Ovary (tissue), 10 donors: Measurements from ENCODE around the gene SCG2. TPM values are rescaled to one million over a fixed set of nuclear protein-coding genes. Genes with fewer than 3 reads are reported as not detected.

Experiments used
- DNase-seq, 5 donors: peaks; one replicate each; pipeline ENCODE4 v3.0.0-alpha.2; 2019 to 2020
- H3K27ac ChIP-seq, 2 donors: fragments of 200-600 bp; one replicate each; pipeline versions ENCODE4 v1.5.1 to v1.8.0; 2019 to 2022
- H3K27me3 ChIP-seq: fragments of 200-600 bp; one replicate; pipeline ENCODE4 v1.8.0; 2022
- H3K36me3 ChIP-seq: fragments of 200-600 bp; sonication (generic); one replicate; pipeline ENCODE4 v1.5.1; 2019
- H3K4me1 ChIP-seq: one replicate; pipeline ENCODE4 v1.8.1; 2013; ENCODE audit warnings: mild to moderate bottlenecking, moderate library complexity; ENCODE audit not compliant: insufficient read depth
- H3K4me3 ChIP-seq: fragments of 200-600 bp; sonication (generic); one replicate; pipeline ENCODE4 v1.5.1; 2017
- H3K9me3 ChIP-seq, 2 donors: fragments of 200-600 bp in 1 of 2; sonication (generic) in 1 of 2; one replicate each; pipeline versions ENCODE4 v1.5.1 to v1.8.1; 2013 to 2019; ENCODE audit warnings: mild to moderate bottlenecking in 1 of 2, moderate library complexity in 1 of 2
- CTCF ChIP-seq, 3 donors: fragments of 450-650 bp in 2 of 3; fragments of 200-600 bp in 1 of 3; IDR thresholded peaks; one replicate each; pipeline versions ENCODE4 v1.5.1 to v1.8.0; 2016 to 2022; ENCODE audit warnings: antibody characterized with exemption in 3 of 3, mild to moderate bottlenecking in 1 of 3
- EP300 ChIP-seq: sonication (generic); formaldehyde crosslinking; IDR thresholded peaks from one replicate; pipeline ENCODE4 v1.6.1; 2017; ENCODE audit warnings: antibody characterized with exemption
- POLR2A ChIP-seq: fragments of 450-650 bp; IDR thresholded peaks from one replicate; pipeline ENCODE4 v1.6.1; 2017; ENCODE audit warnings: antibody characterized with exemption, mild to moderate bottlenecking, moderate library complexity
- WGBS, 3 donors: extraction: QIAGEN DNeasy Blood & Tissue Kit in 1 of 3; methylation state at CpG; one replicate each; pipeline versions ENCODE4 v1.1.5 to v1.1.7; 2013 to 2017; 5-methylcytosine and 5-hydroxymethylcytosine counted together
- intact Hi-C, 4 donors: fragments of 100-400 bp; cut with DNase I; formaldehyde crosslinking; loops; one replicate each; pipeline versions ENCODE4 v1.11.0 to v1.15.1; 2022 to 2023
- long read RNA-seq, 3 donors: library from polyadenylated mRNA in 2 of 3; unstranded in 2 of 3; transcript quantifications; one replicate each; pipeline ENCODE4 v2.0.0 and lab custom pipeline, GENCODE V29; 2021 to 2026
- polyA plus RNA-seq, 2 donors: library from polyadenylated mRNA; stranded (reverse); fragments of 200-250 nt in 1 of 2; fragments of 350-450 nt in 1 of 2; fragmentation: Illumina TruSeq in 1 of 2; extraction: RNeasy Lipid Tissue Mini Kit (QIAGEN cat#74804) in 1 of 2; gene quantifications; one replicate each; pipeline ENCODE4 v1.2.3, GENCODE V29; 2013 to 2014
- total RNA-seq, 7 donors: library from RNA; depleted of rRNA in 2 of 7; stranded (reverse); fragments of >200 nt in 2 of 7; fragmentation: NEBNext Ultra II Directional in 3 of 7; extraction: Animal tissue kit (Norgen Biotek cat#: 25700) in 3 of 7; gene quantifications; one replicate each; pipeline versions ENCODE4 v1.1.0 to v1.2.4, GENCODE V29; 2016 to 2023
- donor health status: DM: no; HTN: no; CAD: no; lungs with moderate emphysema.
- donor health status: DM: no; HTN: no; CAD: no.
- donor health status: Bipolar disorder and iron deficiency.
- donor health status: DM: yes; HTN: yes; CAD: no.
- donor health status: DM: no; HTN: no; CAD: no.
- donor health status: DM: yes; HTN: yes; CAD: no.

SCG2 gene
- total RNA-seq (1 to 10 TPM in 4 of 7 donors, under 1 TPM in 3; 0.18 to 6.3 (median 2.6) TPM), polyA plus RNA-seq (1 to 10 TPM; 2.0 to 3.6 TPM)
- long read RNA-seq, donor 1 = 0 reads
- long read RNA-seq, donor 2 = 0 reads
- long read RNA-seq, donor 3, partial matches to known transcripts = 0 of 2 reads
- long read RNA-seq, donor 3, other reads (novel, unspliced or antisense) = 0 of 2 reads

GRCh38 chr2:223601932-223602666 is at the start of gene SCG2:
SCG2 (minus strand) TSS chr2:223602361; CDS start chr2:223599282, 3,079 bp downstream.
- 5 to 7% (median 6%) methylated on average over 17 of the region's 17 CpGs for WGBS, 3 donors
- no peaks in the 10 kb centered on the region for H3K27me3 ChIP-seq
- peak; percentile 67 to 84 (median 81) for DNase-seq
- intact Hi-C loops = loop anchor here in 2 of 4 donors (10.0 kb wide), 1 partner anchor 627 kb away; no protein-coding TSS in a partner anchor
- no peaks in the 10 kb centered on the region for H3K36me3 ChIP-seq
- no peak within 1 kb of the TSS for H3K4me3 ChIP-seq
- no peaks in the 10 kb centered on the region for H3K9me3 ChIP-seq
- H3K4me1 ChIP-seq = no peaks in the 10 kb centered on the region
- H3K27ac ChIP-seq = no peak within 1 kb of the TSS
- peak in 2 of 3 donors; percentile 23 to 27 for TF ChIP-seq CTCF (IDR thresholded peaks at IDR 0.05)
- no peak for TF ChIP-seq EP300
- no peak for TF ChIP-seq POLR2A

- WGBS, 3 donors = 89 to 94% (median 91%) methylated on average over 8 of the region's 8 CpGs
- no peaks in the 10 kb centered on the region for H3K27me3 ChIP-seq
Measured at GRCh38 chr2:223649554-223650533, 47.7 kb upstream of the SCG2 start.

GRCh38 chr2:223648755-223649154 is 46.6 kb upstream of the SCG2 start:
- Histone ChIP-seq H3K9me3 (no peaks in the 10 kb centered on the region), H3K27me3 (no peaks in the 10 kb centered on the region), H3K4me3 (no peak overlapping the region), H3K27ac (no peak overlapping the region), H3K36me3 (no peaks in the 10 kb centered on the region), H3K4me1 (peaks cover 5% of the 10 kb centered on the region)
- no peak for TF ChIP-seq POLR2A
- TF ChIP-seq EP300 = no peak
- no peak for TF ChIP-seq CTCF (IDR thresholded peaks at IDR 0.05)
- DNase-seq = no peak
- intact Hi-C loops = no loop called here

More at GRCh38 chr2:223649554-223650533, 47.7 kb upstream of the SCG2 start:
- H3K9me3 ChIP-seq = no peaks in the 10 kb centered on the region
- no peak for DNase-seq
- intact Hi-C loops = no loop called here
- no peak overlapping the region for H3K27ac ChIP-seq
- no peak for TF ChIP-seq CTCF (IDR thresholded peaks at IDR 0.05)
- TF ChIP-seq EP300 = no peak
- no peak for TF ChIP-seq POLR2A
- H3K4me3 ChIP-seq = no peak overlapping the region
- no peaks in the 10 kb centered on the region for H3K36me3 ChIP-seq
- peaks cover 3% of the 10 kb centered on the region for H3K4me1 ChIP-seq

GRCh38 chr2:223647258-223647952 is 45.2 kb upstream of the SCG2 start:
- no peak overlapping the region for H3K4me3 ChIP-seq
- peaks cover 6% of the 10 kb centered on the region for H3K4me1 ChIP-seq
- H3K9me3 ChIP-seq = no peaks in the 10 kb centered on the region
- H3K27ac ChIP-seq = no peak overlapping the region
- 88 to 92% (median 89%) methylated on average over 6 of the region's 6 CpGs for WGBS, 3 donors
- TF ChIP-seq CTCF (IDR thresholded peaks at IDR 0.05) (no peak), EP300 (no peak), POLR2A (no peak)
- intact Hi-C loops = no loop called here
- H3K36me3 ChIP-seq = no peaks in the 10 kb centered on the region
- no peaks in the 10 kb centered on the region for H3K27me3 ChIP-seq
- DNase-seq = no peak
